CD4-positive, alpha-beta T cell treated with Interleukin-10 for 1 hour (primary cell): ENCODE data around the gene ADAMTSL2.

Experiments used
- DNase-seq: peaks from one replicate; pipeline ENCODE4 v3.0.0-alpha.2; 2020

The ADAMTSL2 gene

GRCh38 chr9:133591985-133592384 is 57.5 kb downstream of the ADAMTSL2 start:
- no peak for DNase-seq

GRCh38 chr9:133592731-133593409 is 58.4 kb downstream of the ADAMTSL2 start:
- DNase-seq = peak; percentile 13

- no peak for DNase-seq
These were observed 59.2 kb downstream of the ADAMTSL2 start for GRCh38 chr9:133593587-133594253.

GRCh38 chr9:133594310-133594709 is 59.8 kb downstream of the ADAMTSL2 start:
- no peak for DNase-seq

- no peak for DNase-seq
These were observed 61.4 kb downstream of the ADAMTSL2 start for GRCh38 chr9:133595910-133596309.

- DNase-seq = no peak
These were observed 62.9 kb downstream of the ADAMTSL2 start for GRCh38 chr9:133597316-133597957.

- no peak for DNase-seq
These were observed 64.5 kb downstream of the ADAMTSL2 start for GRCh38 chr9:133598978-133599377.

- DNase-seq = no peak
These were observed 65.1 kb downstream of the ADAMTSL2 start for GRCh38 chr9:133599470-133600173.

GRCh38 chr9:133600739-133601138 is 66.2 kb downstream of the ADAMTSL2 start:
- DNase-seq = no peak

GRCh38 chr9:133601746-133602145 is 67.2 kb downstream of the ADAMTSL2 start:
- DNase-seq = no peak

- no peak for DNase-seq
These were observed 67.8 kb downstream of the ADAMTSL2 start for GRCh38 chr9:133602277-133602676.

GRCh38 chr9:133603135-133603927 is 68.8 kb downstream of the ADAMTSL2 start:
- no peak for DNase-seq

GRCh38 chr9:133604214-133604613 is 69.7 kb downstream of the ADAMTSL2 start:
- DNase-seq = peak; percentile 30

- no peak for DNase-seq
These were observed 70.4 kb downstream of the ADAMTSL2 start for GRCh38 chr9:133604856-133605255.

GRCh38 chr9:133605446-133605845 is 70.9 kb downstream of the ADAMTSL2 start:
- no peak for DNase-seq

- DNase-seq = no peak
These were observed 71.6 kb downstream of the ADAMTSL2 start for GRCh38 chr9:133605856-133606707.

- DNase-seq = no peak
These were observed 72.2 kb downstream of the ADAMTSL2 start for GRCh38 chr9:133606708-133607025.

- no peak for DNase-seq
These were observed 72.9 kb downstream of the ADAMTSL2 start for GRCh38 chr9:133607381-133607780.

GRCh38 chr9:133607976-133608375 is 73.5 kb downstream of the ADAMTSL2 start:
- DNase-seq = no peak

GRCh38 chr9:133608382-133608781 is 73.9 kb downstream of the ADAMTSL2 start:
- DNase-seq = no peak

GRCh38 chr9:133608889-133609288 is 74.4 kb downstream of the ADAMTSL2 start:
- no peak for DNase-seq
